A204.1 (cell line): Measurements from ENCODE around the gene LLGL1.
"Not testable (repeated sequence)": the region's sequence is repeated elsewhere in the genome, so short reads cannot be mapped to it uniquely, and the experiment has no call there.

Source experiments
- FAIRE-seq: peaks from 2 replicates; lab custom pipeline; 2012; peaks lifted over from hg19 to GRCh38; lab: Jason Lieb, UNC

Gene LLGL1

GRCh38 chr17:18194804-18195203, 30.6 kb upstream of the LLGL1 start:
- FAIRE-seq = no peak

GRCh38 chr17:18195246-18195645, 30.2 kb upstream of the LLGL1 start:
- FAIRE-seq = no peak

DNA sequence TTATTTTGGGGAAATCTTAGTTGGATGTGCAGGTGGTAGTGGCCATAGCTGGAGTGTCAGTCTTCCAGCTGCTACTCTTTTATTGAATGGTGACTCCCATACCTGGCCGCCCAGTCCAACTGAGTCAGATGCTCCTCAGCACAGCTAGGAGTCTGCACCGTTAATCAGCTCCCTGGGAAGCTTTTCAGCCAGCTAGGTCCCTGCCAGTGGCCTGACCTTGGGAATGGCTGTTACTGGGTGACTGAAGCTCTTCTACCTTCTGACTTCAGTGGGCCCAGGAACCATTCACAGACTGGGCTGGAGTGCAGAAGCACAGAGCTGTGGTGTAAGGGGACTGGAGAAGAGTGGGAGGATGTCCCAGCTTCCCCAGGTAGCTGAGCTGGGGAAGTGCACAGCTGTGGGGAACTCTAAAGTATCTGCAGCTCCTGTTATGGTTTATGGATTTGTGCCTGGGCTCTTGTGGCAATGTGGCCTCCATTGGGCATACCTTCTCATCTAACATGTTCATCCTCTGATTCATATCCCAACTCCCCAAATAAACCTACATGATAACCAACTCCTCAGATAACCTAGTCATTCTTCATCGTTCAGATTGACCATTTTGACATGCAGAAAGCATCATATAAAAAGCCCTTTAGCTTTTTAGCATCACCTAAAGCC, 27.8 kb upstream of the LLGL1 start:
- FAIRE-seq = no peak

DNA sequence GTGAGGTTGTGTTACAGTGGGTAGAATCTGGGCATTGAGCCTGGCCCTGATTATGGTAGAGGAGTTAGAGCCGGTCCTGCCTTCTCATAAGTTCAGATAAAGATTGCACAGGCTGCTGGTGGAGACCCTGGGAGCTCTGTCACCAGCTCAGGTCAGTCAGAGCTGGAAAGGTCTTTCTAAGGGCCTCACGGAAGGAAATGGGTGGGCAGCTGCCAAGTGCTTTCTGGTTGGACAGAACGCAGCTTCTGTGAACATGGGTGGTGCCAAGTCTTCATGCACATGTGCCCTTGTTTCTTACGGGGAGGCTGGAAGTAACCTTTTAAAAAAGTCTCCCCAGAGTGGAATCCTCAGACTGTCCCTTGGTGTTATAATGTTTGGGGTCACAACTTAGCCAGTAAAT, 26.9 kb upstream of the LLGL1 start:
- FAIRE-seq = no peak

DNA sequence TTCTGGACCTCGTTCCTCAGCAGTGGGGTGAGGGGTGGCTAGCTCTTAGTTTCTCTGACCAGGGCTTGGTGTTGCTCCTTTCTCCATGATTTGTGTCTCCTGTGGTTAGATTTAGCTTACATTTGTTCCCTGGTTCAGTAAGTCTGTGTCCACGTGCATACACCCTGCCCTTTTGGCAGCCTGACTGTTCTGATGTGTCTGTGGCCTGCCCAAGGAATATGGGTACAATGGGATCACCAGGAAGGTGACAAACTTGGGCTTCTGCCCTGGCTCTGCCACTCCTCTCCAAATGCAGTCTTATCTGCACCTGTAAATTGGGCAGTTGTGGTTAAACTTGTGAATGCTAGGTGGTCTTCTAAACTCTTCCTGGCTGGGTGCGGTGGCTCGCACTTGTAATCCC, 24.3 kb upstream of the LLGL1 start:
- no peak for FAIRE-seq

- FAIRE-seq = no peak
These were observed 22.1 kb upstream of the LLGL1 start for GRCh38 chr17:18203308-18203707.

- FAIRE-seq = no peak
These were observed 19.6 kb upstream of the LLGL1 start for GRCh38 chr17:18205861-18206260.

GRCh38 chr17:18206962-18207361, 18.5 kb upstream of the LLGL1 start:
- no peak for FAIRE-seq

- FAIRE-seq = no peak
These were observed 17.3 kb upstream of the LLGL1 start for GRCh38 chr17:18208092-18208491.

GRCh38 chr17:18213666-18214270, 11.7 kb upstream of the LLGL1 start:
- FAIRE-seq = no peak

GRCh38 chr17:18216906-18217305, 8.5 kb upstream of the LLGL1 start:
- FAIRE-seq = not testable (repeated sequence)

GRCh38 chr17:18217412-18218015, 7.9 kb upstream of the LLGL1 start:
- no peak for FAIRE-seq

DNA sequence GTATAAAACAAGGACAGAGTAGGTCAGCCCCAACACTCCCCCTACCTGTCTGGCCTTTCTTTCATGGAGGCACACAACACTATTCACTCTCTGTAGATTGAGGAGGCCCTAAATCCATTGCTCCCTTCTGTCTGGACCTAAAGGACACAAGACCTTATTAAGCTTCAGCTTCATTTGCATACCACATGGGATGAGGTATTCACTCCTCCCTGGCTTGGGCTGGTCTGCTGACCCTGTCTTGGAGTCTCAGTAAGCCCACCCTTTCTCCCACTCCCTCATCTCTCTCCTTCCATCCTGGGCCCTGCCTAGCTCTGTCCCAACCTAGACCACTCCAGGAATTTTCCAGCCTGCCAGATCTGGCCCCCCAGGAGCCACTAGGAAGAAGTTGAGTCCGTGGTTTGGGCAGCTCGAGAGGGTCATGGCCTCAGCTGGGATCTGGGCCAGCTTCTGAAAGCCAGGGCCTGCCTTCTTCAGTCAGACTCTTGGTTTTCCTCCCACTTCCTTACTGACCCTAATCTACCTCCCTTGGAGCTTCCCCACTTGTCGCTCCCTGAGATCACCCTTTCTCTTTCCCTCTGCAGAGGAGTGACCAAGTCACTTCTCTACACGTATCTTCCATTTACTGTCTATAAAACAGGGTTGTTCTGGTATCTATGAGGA, 6.5 kb upstream of the LLGL1 start:
- no peak for FAIRE-seq

DNA sequence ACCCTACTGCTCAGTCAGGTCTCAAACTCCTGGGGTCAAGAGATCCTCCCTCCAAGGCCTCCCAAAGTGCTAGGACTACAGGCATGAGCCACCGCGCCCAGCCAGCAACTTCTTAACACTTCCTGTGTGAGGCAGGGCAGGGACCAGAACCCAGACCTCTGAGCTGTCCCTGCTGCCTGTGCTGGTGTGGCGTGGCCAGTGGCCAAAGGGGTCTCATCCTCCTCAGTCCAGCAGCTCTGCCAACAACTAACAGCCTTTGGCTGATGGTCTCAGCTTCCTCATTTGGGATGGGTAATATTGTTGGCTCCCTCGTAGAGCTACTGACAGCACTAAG, 1.4 kb upstream of the LLGL1 start:
- no peak for FAIRE-seq

DNA sequence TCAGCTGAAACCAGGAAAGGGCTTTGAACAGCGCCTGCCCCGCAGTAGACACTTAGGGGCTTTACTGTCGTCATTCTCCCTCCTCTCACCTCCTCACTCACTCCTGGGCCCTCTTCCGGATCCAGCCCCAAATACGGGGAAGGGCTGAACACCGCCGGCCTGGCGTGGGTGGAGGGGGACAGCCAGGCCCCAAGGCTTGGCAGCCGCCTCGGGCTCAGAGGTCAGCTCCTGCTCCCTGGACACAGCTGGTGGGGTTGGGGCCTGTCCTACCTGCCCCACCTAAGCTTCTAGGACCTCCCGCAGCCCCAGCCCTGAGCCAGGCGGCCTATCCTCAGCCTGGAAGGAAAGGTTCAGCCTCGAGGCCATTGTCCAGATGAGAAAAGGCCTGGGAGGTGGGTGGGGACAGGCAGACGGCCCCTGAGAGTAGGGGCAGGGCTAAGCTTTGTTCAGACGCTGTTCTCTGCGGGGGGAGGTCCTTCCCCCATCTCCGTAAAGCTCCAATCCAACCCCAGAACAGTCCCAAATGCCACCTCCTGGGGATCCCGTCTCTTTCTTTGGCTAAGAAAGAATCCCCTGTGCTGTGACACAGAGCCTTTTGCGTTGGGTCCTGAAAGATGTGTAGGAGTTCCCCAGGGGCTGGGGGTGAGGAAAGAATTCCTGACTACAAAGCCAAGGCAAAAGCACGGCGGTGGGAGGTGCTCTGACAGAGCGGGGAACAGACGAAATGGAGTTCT, 881 bp upstream of the LLGL1 start:
- no peak for FAIRE-seq

GRCh38 chr17:18225642-18226283, 328 bp downstream of the LLGL1 start:
- no peak for FAIRE-seq

- no peak for FAIRE-seq
These were observed 980 bp downstream of the LLGL1 start for GRCh38 chr17:18226284-18226945.

DNA sequence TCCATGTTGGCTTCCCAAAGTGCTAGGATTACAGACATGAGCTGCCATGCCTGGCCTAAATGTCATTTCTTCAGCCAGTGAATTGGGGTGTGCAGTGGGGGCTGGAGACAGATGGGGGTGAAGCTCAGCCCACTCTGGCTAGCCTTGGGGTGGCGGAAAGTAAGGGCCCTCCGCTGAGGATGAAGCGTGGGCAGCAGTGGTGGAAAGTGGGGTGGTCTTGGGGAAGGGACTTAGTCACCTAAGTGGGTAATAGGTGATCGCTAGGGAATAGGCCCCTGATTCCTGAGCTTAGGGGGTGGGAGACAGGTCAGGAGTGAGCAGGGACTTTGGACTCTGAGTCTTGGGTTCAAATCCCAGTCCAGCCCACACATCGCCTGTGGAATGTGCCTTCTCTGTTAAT, 2.2 kb downstream of the LLGL1 start:
- FAIRE-seq = no peak

GRCh38 chr17:18228176-18228682, 2.8 kb downstream of the LLGL1 start:
- FAIRE-seq = no peak

DNA sequence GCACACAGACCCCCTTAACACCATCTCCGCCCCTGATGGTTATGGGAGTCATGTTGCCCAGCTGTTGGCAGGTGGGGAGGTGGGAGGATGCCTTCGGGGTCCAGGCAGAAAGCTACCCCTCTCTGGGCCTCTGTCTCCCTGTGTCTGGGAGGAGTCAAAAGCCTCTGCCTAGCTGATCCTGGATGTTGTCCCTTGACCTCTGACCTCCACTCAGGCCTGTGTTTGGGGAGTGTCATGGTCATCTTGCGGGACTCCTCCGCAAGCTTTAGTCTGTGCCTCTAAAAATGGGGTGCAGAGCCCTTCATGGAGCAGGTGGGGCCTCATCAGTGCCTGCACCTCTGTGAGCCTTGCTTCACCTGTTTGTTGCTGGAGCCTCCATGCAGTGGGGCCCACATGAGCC, 3.8 kb downstream of the LLGL1 start:
- FAIRE-seq = no peak

DNA sequence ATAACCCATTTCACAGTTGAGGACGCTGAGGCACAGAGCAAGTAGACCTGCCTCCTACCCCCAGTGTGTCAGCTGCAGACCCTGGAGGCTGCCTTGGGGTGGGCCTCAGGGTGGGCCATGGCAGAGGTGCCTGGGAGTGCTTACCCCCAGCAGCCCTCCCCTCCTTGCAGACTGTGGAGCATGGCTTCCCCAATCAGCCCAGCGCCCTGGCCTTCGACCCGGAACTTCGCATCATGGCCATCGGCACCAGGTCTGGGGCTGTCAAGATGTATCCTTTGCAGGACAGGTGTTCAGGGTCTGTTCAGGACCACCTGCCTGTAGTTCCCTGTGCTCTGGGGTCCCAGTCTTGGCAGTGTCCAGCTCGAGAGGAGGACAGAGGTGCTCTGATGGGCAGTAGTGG, 4.3 kb downstream of the LLGL1 start:
- no peak for FAIRE-seq
